ENCODE results near the gene MMD. TPM values are rescaled to one million over a fixed set of nuclear protein-coding genes. Genes with fewer than 3 reads are reported as not detected.
"Not testable (repeated sequence)": the region's sequence is repeated elsewhere in the genome, so short reads cannot be mapped to it uniquely, and the experiment has no call there.

MMD gene, protein sequence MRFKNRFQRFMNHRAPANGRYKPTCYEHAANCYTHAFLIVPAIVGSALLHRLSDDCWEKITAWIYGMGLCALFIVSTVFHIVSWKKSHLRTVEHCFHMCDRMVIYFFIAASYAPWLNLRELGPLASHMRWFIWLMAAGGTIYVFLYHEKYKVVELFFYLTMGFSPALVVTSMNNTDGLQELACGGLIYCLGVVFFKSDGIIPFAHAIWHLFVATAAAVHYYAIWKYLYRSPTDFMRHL
- polyA plus RNA-seq: 10.5 TPM

GRCh38 chr17:55421179-55421934 lies at the start of gene MMD:
Gene MMD (minus strand): TSS chr17:55421835. CDS start chr17:55421695, 140 bp downstream.
- Mint-ChIP-seq H3K36me3 (no peaks in the 10 kb centered on the region), H3K4me1 (peaks cover 28 to 48% (median 46%) of the 10 kb centered on the region in 3 donors), H3K27ac (peak within 1 kb of the TSS; percentile 92 to 98 (median 93)), H3K4me3 (peak within 1 kb of the TSS; percentile 90 to 96 (median 93)), H3K27me3 (peaks cover 13% of the 10 kb centered on the region), H3K9me3 (no peaks in the 10 kb centered on the region)

- peaks cover 2% of the 10 kb centered on the region for H3K36me3 Mint-ChIP-seq
- peak overlapping the region in 1 of 4 donors; percentile 11 for H3K4me3 Mint-ChIP-seq
- peaks cover 11% of the 10 kb centered on the region for H3K27me3 Mint-ChIP-seq
- H3K4me1 Mint-ChIP-seq: peaks cover 9 to 28% (median 10%) of the 10 kb centered on the region in 3 donors
- peaks cover 0 to 9% (median 0%) of the 10 kb centered on the region in 3 donors for H3K9me3 Mint-ChIP-seq
- no peak overlapping the region for H3K27ac Mint-ChIP-seq
Observed at GRCh38 chr17:55466671-55467070, 45.0 kb upstream of the MMD start.

- H3K9me3 Mint-ChIP-seq, H3K36me3 Mint-ChIP-seq, H3K27ac Mint-ChIP-seq, H3K4me3 Mint-ChIP-seq: not testable (repeated sequence)
- Mint-ChIP-seq H3K4me1 (peaks cover 9 to 29% (median 10%) of the 10 kb centered on the region in 3 donors), H3K27me3 (peaks cover 11% of the 10 kb centered on the region)
Observed at GRCh38 chr17:55465771-55466170, 44.1 kb upstream of the MMD start.

GRCh38 chr17:55463600-55463999 lies 42.0 kb upstream of the MMD start:
- Mint-ChIP-seq H3K9me3 (peaks cover 0 to 7% (median 0%) of the 10 kb centered on the region in 3 donors), H3K4me1 (peaks cover 13 to 33% (median 15%) of the 10 kb centered on the region in 3 donors), H3K27ac (no peak overlapping the region), H3K4me3 (no peak overlapping the region), H3K27me3 (peaks cover 7% of the 10 kb centered on the region), H3K36me3 (peaks cover under 1% of the 10 kb centered on the region)

GRCh38 chr17:55462711-55463110 lies 41.1 kb upstream of the MMD start:
- H3K27me3 Mint-ChIP-seq: peaks cover 6% of the 10 kb centered on the region
- no peaks in the 10 kb centered on the region for H3K9me3 Mint-ChIP-seq
- no peak overlapping the region for H3K27ac Mint-ChIP-seq
- H3K4me1 Mint-ChIP-seq: peaks cover 13 to 27% (median 16%) of the 10 kb centered on the region in 3 donors
- no peak overlapping the region for H3K4me3 Mint-ChIP-seq
- H3K36me3 Mint-ChIP-seq: no peaks in the 10 kb centered on the region

GRCh38 chr17:55462234-55462633 lies 40.6 kb upstream of the MMD start:
- Mint-ChIP-seq H3K4me3 (no peak overlapping the region), H3K27ac (no peak overlapping the region), H3K4me1 (peaks cover 13 to 27% (median 16%) of the 10 kb centered on the region in 3 donors), H3K27me3 (peaks cover 5% of the 10 kb centered on the region), H3K36me3 (no peaks in the 10 kb centered on the region), H3K9me3 (no peaks in the 10 kb centered on the region)

DNA sequence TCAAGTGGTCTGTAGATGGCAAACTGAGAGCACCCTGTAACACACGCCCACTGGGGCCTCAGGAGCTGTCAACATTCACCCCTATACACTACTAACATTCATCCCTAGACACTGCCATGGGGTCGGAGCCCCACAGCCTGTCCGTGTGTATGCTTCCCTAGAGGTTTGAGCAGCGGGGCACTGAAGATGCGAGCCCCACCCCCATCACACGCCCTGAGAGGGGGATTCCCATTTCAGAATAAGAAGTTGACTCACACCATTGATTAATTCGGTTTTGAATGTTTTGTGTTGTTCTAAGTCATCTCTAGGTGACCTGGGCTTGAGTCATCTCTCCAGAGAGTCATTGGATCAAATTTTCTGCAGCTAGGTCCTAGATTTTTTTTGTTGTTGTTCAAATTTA lies 37.3 kb upstream of the MMD start:
- H3K9me3 Mint-ChIP-seq: no peaks in the 10 kb centered on the region
- H3K4me3 Mint-ChIP-seq: no peak overlapping the region
- H3K36me3 Mint-ChIP-seq: no peaks in the 10 kb centered on the region
- H3K27ac Mint-ChIP-seq: peak overlapping the region in 1 of 3 donors; percentile 61
- H3K4me1 Mint-ChIP-seq: peaks cover 9 to 18% (median 11%) of the 10 kb centered on the region in 3 donors
- H3K27me3 Mint-ChIP-seq: peaks cover 4% of the 10 kb centered on the region

- Mint-ChIP-seq H3K27me3 (peaks cover 4% of the 10 kb centered on the region), H3K27ac (peak overlapping the region in 1 of 3 donors; percentile 61), H3K36me3 (no peaks in the 10 kb centered on the region), H3K4me1 (peaks cover 6 to 12% (median 8%) of the 10 kb centered on the region in 3 donors), H3K4me3 (peak overlapping the region in 2 of 4 donors; percentile 30 to 56), H3K9me3 (no peaks in the 10 kb centered on the region)
Observed at GRCh38 chr17:55458287-55458900, 36.8 kb upstream of the MMD start.

- no peaks in the 10 kb centered on the region for H3K9me3 Mint-ChIP-seq
- H3K27me3 Mint-ChIP-seq: peaks cover 4% of the 10 kb centered on the region
- peaks cover 4 to 7% (median 7%) of the 10 kb centered on the region in 3 donors for H3K4me1 Mint-ChIP-seq
- H3K27ac Mint-ChIP-seq: no peak overlapping the region
- H3K4me3 Mint-ChIP-seq: no peak overlapping the region
- no peaks in the 10 kb centered on the region for H3K36me3 Mint-ChIP-seq
Observed at GRCh38 chr17:55456307-55457240, 34.9 kb upstream of the MMD start.

DNA sequence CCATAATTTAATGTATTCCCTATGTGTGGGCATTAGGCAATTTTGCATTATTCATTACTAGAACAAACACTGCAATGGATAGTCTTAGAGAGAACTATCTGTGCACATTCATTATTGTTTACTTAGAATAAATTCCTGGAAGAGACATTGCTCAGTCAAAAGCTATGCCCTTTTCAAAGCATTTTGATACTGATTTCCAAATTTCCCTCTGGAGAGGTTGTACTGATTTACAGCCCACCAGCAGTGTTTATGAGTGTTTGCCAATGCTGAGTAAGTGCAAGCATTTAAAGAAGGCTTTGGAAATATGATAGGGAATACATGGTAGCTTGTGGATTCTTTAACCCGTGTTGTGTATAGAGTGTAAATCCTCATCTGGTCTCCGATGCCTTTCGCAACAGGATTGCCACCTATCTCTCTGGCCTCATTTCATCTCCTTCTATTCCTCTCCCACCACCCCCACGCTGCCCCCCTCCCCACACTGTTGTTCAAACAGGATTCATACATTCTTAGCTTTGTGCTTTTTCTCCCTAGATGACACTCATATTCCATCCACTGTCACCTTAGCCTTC lies 33.4 kb upstream of the MMD start:
- Mint-ChIP-seq H3K4me3 (no peak overlapping the region), H3K27ac (no peak overlapping the region), H3K4me1 (peaks cover 4 to 7% (median 7%) of the 10 kb centered on the region in 3 donors), H3K36me3 (no peaks in the 10 kb centered on the region), H3K27me3 (peaks cover 6% of the 10 kb centered on the region), H3K9me3 (no peaks in the 10 kb centered on the region)

DNA sequence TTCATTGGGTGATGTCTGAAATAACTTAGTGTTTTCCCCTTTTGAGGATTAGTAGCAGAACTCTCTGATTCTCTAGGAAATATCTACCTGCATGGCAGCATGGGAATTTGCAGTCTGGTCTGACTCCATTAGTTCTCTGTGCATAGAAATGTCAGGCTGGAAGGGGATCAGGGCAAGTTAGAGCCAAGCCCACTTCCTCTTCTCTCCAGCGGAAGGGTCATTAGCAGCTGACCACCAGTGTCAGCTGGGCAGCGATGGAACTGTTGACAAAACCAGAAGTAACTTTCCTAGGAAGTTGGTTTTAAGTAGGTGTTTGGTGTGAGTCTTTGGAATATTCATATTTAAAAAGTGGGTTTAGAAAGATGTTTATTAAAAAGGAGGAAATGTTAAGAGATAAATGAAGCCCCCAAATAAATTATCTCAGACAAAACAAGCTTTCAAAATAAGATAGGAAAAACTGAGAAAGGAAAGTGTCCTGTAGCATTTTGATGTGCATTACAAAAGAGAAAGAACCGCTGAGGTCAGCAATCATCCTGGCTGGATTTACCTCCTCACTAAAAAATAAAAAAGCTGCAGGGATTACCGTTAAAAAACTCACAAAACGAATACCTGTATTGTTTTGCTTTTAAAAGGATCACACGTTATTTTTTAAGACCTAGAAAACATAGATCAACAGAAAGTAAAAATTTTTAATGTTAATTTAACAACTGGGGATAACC lies 32.4 kb upstream of the MMD start:
- peaks cover 2 to 5% (median 3%) of the 10 kb centered on the region in 3 donors for H3K4me1 Mint-ChIP-seq
- H3K9me3 Mint-ChIP-seq: no peaks in the 10 kb centered on the region

GRCh38 chr17:55452139-55452790 lies 30.6 kb upstream of the MMD start:
- Mint-ChIP-seq H3K9me3 (no peaks in the 10 kb centered on the region), H3K27ac (no peak overlapping the region), H3K4me3 (no peak overlapping the region), H3K36me3 (no peaks in the 10 kb centered on the region), H3K27me3 (peaks cover 2% of the 10 kb centered on the region), H3K4me1 (no peaks in the 10 kb centered on the region)

More for the DNA sequence above, 32.4 kb upstream of the MMD start:
- no peaks in the 10 kb centered on the region for H3K36me3 Mint-ChIP-seq
- H3K4me3 Mint-ChIP-seq: no peak overlapping the region
- no peak overlapping the region for H3K27ac Mint-ChIP-seq
- H3K27me3 Mint-ChIP-seq: peaks cover 6% of the 10 kb centered on the region

DNA sequence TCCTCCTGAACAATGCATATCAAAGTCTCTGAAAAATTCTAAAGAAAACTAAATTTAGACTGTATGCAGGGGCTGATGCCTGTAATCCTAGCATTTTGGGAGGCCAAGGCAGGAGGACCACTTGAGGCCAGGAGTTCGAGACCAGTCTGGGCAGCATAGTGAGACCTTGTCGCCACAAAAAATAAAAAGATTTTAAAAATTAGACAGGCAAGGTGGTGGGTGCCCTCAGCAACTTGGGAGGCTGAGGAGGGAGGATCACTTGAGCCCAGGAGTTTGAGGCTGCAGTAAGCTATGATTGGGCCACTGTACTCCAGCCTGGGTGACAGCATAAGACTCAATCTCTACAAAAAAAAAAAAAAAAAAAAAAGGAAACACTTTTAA lies 30.1 kb upstream of the MMD start:
- no peaks in the 10 kb centered on the region for H3K4me1 Mint-ChIP-seq
- no peak overlapping the region for H3K27ac Mint-ChIP-seq
- no peak overlapping the region for H3K4me3 Mint-ChIP-seq
- no peaks in the 10 kb centered on the region for H3K9me3 Mint-ChIP-seq
- H3K27me3 Mint-ChIP-seq: peaks cover 2% of the 10 kb centered on the region
- no peaks in the 10 kb centered on the region for H3K36me3 Mint-ChIP-seq
